Erythroblast (primary cell): ENCODE results near the gene ZNF791.
"Not testable (repeated sequence)": the region's sequence is repeated elsewhere in the genome, so short reads cannot be mapped to it uniquely, and the experiment has no call there.

ENCODE experiments used
- DNase-seq, 2 experiments: peaks; one replicate each; lab custom pipeline; 2025; lab: John Stamatoyannopoulos, UW
- GATA1 ChIP-seq: IDR thresholded peaks from 2 replicates; pipeline ENCODE4 v1.6.1; 2011; ENCODE audit warnings: low read depth, mild to moderate bottlenecking, control low read depth, low read length, moderate library complexity
- POLR2A ChIP-seq: IDR thresholded peaks from 2 replicates; pipeline ENCODE4 v1.6.1; 2011; ENCODE audit warnings: mild to moderate bottlenecking, low read length

ZNF791 gene

GRCh38 chr19:12667731-12668302 is 57.1 kb downstream of the ZNF791 start:
- TF ChIP-seq GATA1 (no peak), POLR2A (no peak)
- DNase-seq = peak; percentile 44 to 73

- DNase-seq = no peak
- TF ChIP-seq GATA1 (no peak), POLR2A (no peak)
These were observed 57.6 kb downstream of the ZNF791 start for GRCh38 chr19:12668346-12668745.

- no peak for TF ChIP-seq GATA1
- peak; percentile 91 to 94 for DNase-seq
These were observed 58.2 kb downstream of the ZNF791 start for GRCh38 chr19:12668932-12669269.

GRCh38 chr19:12669270-12670158 is 58.8 kb downstream of the ZNF791 start:
- TF ChIP-seq GATA1 (no peak), POLR2A (peak; percentile 60)

GRCh38 chr19:12670159-12670928 is 59.6 kb downstream of the ZNF791 start:
- DNase-seq = no peak
- no peak for TF ChIP-seq GATA1
- TF ChIP-seq POLR2A = no peak

More at GRCh38 chr19:12669270-12670158, 58.8 kb downstream of the ZNF791 start:
- peak; percentile 92 to 93 for DNase-seq

GRCh38 chr19:12672744-12673143 is 62.0 kb downstream of the ZNF791 start:
- DNase-seq = no peak
- no peak for TF ChIP-seq POLR2A
- TF ChIP-seq GATA1 = no peak

GRCh38 chr19:12675399-12675798 is 64.7 kb downstream of the ZNF791 start:
- no peak for DNase-seq
- no peak for TF ChIP-seq POLR2A
- TF ChIP-seq GATA1 = no peak

- TF ChIP-seq POLR2A = no peak
- TF ChIP-seq GATA1 = no peak
- no peak for DNase-seq
These were observed 65.2 kb downstream of the ZNF791 start for GRCh38 chr19:12675940-12676339.

GRCh38 chr19:12676384-12676792 is 65.7 kb downstream of the ZNF791 start:
- peak; percentile 81 to 90 for DNase-seq
- TF ChIP-seq GATA1 (no peak), POLR2A (peak; percentile 26)

- DNase-seq = no peak
- TF ChIP-seq GATA1 = no peak
- TF ChIP-seq POLR2A = no peak
These were observed 66.2 kb downstream of the ZNF791 start for GRCh38 chr19:12676928-12677327.

GRCh38 chr19:12678039-12678438 is 67.3 kb downstream of the ZNF791 start:
- not testable (repeated sequence) for DNase-seq

- no peak for TF ChIP-seq GATA1
- TF ChIP-seq POLR2A = no peak
- DNase-seq = no peak
These were observed 69.3 kb downstream of the ZNF791 start for GRCh38 chr19:12680034-12680433.

GRCh38 chr19:12681074-12681987 is 70.6 kb downstream of the ZNF791 start, which contains the start of gene DHPS:
DHPS (minus strand) TSS chr19:12681880; CDS start chr19:12681766, 114 bp downstream.
- TF ChIP-seq GATA1 = no peak
- TF ChIP-seq POLR2A = peak; percentile 69
- peak; percentile 97 to 99 for DNase-seq
